ENCODE data around the gene GSE1.

DNA sequence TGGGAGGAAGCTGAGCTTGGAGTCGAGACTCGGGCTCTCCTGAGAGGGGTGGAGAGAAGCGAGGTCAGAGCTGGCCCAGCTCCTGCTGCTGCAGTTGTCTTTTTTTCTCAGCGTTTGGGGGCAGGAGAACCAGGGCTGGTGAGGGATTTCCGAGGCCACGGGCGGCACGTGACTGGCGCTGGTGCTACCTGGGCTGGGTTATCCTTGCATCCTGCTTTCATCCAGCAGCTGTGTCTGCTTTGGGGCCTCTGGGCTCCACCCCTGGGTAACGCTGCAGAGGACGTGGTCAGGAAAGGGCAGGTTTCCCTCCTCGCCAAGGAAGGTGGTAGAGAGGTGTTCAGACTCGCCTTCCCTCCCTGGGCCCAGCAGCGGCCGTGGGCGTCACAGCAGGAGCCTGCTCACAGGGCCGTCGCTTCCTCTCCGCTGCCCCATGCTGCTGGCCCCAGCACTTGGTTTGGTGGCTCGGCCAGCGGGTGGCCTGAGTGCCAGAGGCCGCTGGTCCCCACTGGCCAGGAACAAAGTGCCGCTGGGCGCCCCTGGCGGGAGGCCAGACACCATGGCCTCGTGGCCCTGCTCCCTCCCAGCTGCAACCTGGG is 22.5 kb downstream of the GSE1 start:
- TF ChIP-seq EZH2phosphoT487 (IDR thresholded peaks at IDR 0.05; ENCODE audit: low read depth, severe bottlenecking, unreplicated experiment): no peak
- no peak for TF ChIP-seq EZH2 (IDR thresholded peaks at IDR 0.05; ENCODE audit: borderline replicate concordance)
